HG03025 (cell line): Measurements from ENCODE around the gene NELFA.

Experiments used
- ATAC-seq: cut with Tn5 transposase; IDR thresholded peaks from one replicate; pipeline ENCODE4 v1.9.1; 2021; ENCODE audit warnings: mild to moderate bottlenecking, moderate library complexity; ENCODE audit not compliant: unreplicated experiment, low FRiP score

The NELFA gene

GRCh38 chr4:2008921-2009650 lies at the start of gene NELFA:
Gene NELFA (minus strand): TSS chr4:2008974. CDS start chr4:2008959, 15 bp downstream.
- ATAC-seq: peak; percentile 84

GRCh38 chr4:2057382-2058065 lies 48.8 kb upstream of the NELFA start:
- ATAC-seq: no peak

GRCh38 chr4:2054217-2054616 lies 45.4 kb upstream of the NELFA start:
- no peak for ATAC-seq

DNA sequence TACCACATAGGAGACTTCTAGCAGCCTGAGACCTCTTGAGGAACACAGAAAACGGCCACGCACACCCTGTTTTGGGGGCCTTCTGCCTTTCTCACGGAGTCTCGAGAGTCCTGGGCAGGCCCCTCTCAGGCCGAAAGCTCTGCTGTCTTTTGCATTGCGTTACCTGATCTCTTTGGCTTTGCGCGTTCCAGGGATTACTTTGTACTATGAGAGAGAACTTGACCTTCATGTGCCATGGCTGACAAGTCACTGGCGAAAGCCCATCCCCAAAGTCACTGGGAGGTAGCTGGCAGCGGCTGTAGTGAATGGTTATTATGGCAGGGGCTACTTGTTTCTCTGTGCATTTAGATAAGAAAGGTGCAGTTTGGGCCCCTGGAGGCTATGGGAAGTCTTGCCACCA lies 42.3 kb upstream of the NELFA start:
- no peak for ATAC-seq

DNA sequence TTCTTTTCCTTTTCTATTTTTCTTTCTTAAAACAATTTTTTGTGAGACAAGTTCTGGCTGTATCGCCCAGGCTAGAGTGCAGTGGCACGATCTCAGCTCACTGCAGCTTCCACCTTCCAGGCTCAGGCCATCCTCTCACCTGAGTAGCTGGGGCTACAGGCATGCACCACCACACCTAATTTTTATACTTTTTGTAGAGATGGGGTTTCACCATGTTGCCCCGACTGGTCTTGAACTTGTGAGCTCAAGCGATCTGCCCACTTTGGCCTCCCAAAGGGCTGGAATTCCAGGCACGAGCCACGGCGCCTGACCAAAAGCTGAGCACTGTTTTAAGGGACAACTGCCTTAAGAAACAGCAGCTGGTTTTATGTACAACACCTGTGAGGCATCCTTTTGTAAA lies 41.0 kb upstream of the NELFA start:
- ATAC-seq: no peak

DNA sequence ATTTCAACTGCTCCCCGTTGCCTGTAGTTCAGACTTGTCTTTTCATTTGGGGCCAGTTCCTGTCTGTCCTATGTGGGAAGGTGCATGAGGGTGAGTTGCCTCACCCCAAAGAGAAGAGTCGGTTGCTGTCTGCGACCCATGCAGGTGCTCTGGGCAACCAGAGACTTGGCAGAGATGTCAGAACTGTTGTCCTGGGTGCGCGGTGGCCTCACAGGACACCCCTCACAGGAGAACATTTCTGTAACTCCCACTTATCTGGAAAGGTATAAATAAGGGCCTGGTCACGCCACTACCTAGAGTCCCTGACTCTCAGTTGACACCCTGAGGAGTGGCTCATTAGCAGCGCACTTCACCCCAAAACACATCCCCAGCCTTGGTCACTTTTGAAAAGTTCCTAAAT lies 40.6 kb upstream of the NELFA start:
- no peak for ATAC-seq

DNA sequence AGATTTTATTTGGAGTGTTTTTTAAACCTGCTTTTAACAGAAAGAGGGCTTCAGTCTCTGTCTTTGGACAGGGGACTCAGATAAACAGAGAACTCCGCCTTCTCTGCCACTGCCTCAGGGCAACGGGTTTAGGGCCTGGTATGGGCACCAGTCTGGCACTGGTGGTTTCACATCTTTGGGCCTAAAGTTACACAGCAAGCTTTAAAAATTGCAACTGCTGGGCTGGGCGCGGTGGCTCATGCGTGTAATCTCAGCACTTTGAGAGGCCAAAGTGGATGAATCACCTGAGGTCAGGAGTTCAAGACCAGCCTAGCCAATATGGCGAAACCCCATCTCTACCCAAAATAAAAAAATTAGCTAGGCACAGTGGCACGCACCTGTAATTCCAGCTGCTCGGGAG lies 40.1 kb upstream of the NELFA start:
- no peak for ATAC-seq

DNA sequence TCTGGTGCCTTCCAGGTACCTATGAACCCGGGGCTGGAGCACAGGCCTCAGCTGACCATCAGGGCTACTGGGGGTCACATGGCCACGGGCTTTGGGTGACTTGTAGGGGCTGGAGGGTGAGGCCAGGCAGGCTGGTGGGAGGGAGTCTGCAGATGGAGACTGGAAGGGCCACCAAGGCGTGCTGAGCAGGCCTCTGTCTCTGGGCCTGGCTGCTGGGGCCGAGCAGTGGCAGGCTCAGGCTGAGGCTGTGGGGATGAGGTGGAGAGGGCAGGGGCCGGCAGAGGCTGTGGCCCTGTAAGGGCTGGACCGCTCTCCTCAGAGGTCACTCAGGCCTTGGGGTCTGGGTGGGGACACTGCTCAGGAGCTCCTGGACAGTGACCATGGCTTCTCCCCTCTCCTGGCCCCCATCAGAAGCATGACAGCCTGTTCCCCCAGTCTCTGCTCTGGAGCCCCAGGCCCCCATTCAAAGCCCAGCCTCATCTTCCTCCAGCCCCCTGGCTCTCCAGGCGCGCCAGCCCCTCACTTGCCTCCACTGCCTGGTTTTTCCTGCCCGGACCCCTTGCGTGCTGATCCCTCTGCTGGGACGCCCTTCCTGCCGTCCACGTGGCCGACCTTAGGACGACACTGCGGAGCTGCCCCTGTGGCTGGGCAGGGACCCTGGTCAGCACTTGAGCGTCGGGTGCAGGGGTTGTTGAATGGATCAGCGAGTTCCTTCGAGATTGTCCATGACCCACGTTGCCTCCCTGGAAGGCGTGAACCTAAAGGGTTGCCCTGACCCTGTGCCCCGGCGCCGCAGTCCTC lies 39.2 kb upstream of the NELFA start:
- ATAC-seq: no peak

- no peak for ATAC-seq
Measured at GRCh38 chr4:2047031-2047660, 38.4 kb upstream of the NELFA start.

GRCh38 chr4:2046031-2046961 lies 37.5 kb upstream of the NELFA start:
- ATAC-seq: no peak

DNA sequence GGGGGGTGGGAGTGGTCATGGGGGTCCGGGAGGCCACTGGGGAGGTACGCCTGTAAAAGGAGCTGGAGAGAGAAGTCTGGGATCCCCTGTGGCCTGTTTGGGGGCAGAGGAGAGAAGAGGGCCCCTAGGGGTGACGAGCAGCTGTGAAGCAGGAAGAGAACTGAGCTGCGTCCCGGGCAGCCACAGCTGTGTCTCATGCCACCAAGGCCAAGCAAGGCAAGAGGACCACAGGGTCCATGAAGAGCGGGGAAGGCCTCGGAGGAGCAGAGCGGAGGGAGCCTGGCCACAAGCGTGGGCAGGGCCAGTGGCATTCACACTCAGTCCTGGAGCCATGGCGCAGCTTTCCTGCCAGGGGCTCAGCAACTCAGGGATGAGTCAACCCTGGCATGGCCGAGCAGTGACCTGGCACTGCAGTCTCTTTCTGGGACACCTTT lies 36.8 kb upstream of the NELFA start:
- no peak for ATAC-seq

- ATAC-seq: no peak
Measured at GRCh38 chr4:2044542-2045517, 36.1 kb upstream of the NELFA start.

GRCh38 chr4:2044119-2044485 lies 35.3 kb upstream of the NELFA start:
- ATAC-seq: no peak

- no peak for ATAC-seq
Measured at GRCh38 chr4:2043396-2044118, 34.8 kb upstream of the NELFA start.

GRCh38 chr4:2042947-2043395 lies 34.2 kb upstream of the NELFA start:
- ATAC-seq: no peak

GRCh38 chr4:2042204-2042946 lies 33.6 kb upstream of the NELFA start:
- no peak for ATAC-seq
